DND-41 (cell line): ENCODE results near the gene MAN1A1.
A peak's percentile ranks its signal among the peaks of the same experiment; 100 is the strongest.

Experiments used
- ATAC-seq: fragments of 200-7000 bp; cut with Tn5 transposase; 3 replicates; pipeline ENCODE4 v1.9.1; 2021; ENCODE audit warnings: low read depth; ENCODE audit not compliant: insufficient read depth
- DNase-seq: peaks from one replicate; pipeline ENCODE4 v3.0.0-alpha.2; 2020
- H2AFZ ChIP-seq: 2 replicates; pipeline ENCODE4 v1.6.0; 2012; ENCODE audit warnings: low read depth, low read length
- H3K27ac ChIP-seq: 2 replicates; pipeline ENCODE4 v1.5.1; 2012; ENCODE audit warnings: low read length, inconsistent platforms
- H3K27me3 ChIP-seq: fragments of 200-600 bp; sonication (generic); 2 replicates; pipeline ENCODE4 v1.6.0; 2012; ENCODE audit warnings: low read length, mild to moderate bottlenecking, inconsistent platforms; ENCODE audit not compliant: insufficient read depth, poor library complexity
- H3K36me3 ChIP-seq: 2 replicates; pipeline ENCODE4 v1.5.1; 2012; ENCODE audit warnings: low read length, inconsistent platforms; ENCODE audit not compliant: insufficient read depth
- H3K4me1 ChIP-seq: 2 replicates; pipeline ENCODE4 v1.5.1; 2012; ENCODE audit warnings: mild to moderate bottlenecking, low read length; ENCODE audit not compliant: insufficient read depth
- H3K4me2 ChIP-seq: 2 replicates; pipeline ENCODE4 v1.6.0; 2012; ENCODE audit warnings: mild to moderate bottlenecking, moderate library complexity, low read length, inconsistent platforms; ENCODE audit not compliant: insufficient read depth
- H3K4me3 ChIP-seq, 2 experiments: fragments of 200-600 bp in 1 of 2; shearing (Covaris generic) in 1 of 2; 2 replicates each; pipeline ENCODE4 v1.5.1; 2012 to 2016; ENCODE audit warnings: inconsistent platforms in 2 of 2, low read length in 2 of 2, mild to moderate bottlenecking in 2 of 2, low read depth in 1 of 2, moderate library complexity in 1 of 2
- H3K79me2 ChIP-seq: 2 replicates; pipeline ENCODE4 v1.6.0; 2012; ENCODE audit warnings: low read length, inconsistent platforms; ENCODE audit not compliant: insufficient read depth
- H3K9ac ChIP-seq: 2 replicates; pipeline ENCODE4 v1.6.0; 2012; ENCODE audit warnings: low read depth, mild to moderate bottlenecking, inconsistent platforms, low read length, moderate library complexity
- H3K9me3 ChIP-seq: 2 replicates; pipeline ENCODE4 v1.5.1; 2012; ENCODE audit warnings: low read length, moderate library complexity, mild to moderate bottlenecking, inconsistent platforms; ENCODE audit not compliant: insufficient read depth, severe bottlenecking
- H4K20me1 ChIP-seq: 2 replicates; pipeline ENCODE4 v1.6.0; 2012; ENCODE audit warnings: low read length; ENCODE audit not compliant: insufficient read depth
- CTCF ChIP-seq: IDR thresholded peaks from 2 replicates; pipeline ENCODE4 v1.5.1; 2012; ENCODE audit warnings: borderline replicate concordance, low read length, moderate library complexity, mild to moderate bottlenecking; ENCODE audit not compliant: poor library complexity, severe bottlenecking; ENCODE audit errors: extremely low read depth
- EZH2 ChIP-seq: IDR thresholded peaks from 3 replicates; pipeline ENCODE4 v1.6.1; 2012; ENCODE audit warnings: borderline replicate concordance, low read depth, mild to moderate bottlenecking, moderate library complexity, low read length, inconsistent platforms; ENCODE audit not compliant: severe bottlenecking

Gene MAN1A1

GRCh38 chr6:119142041-119142440 lies 207.5 kb downstream of the MAN1A1 start:
- H2AFZ ChIP-seq: no peak overlapping the region
- ATAC-seq (no peak), DNase-seq (no peak)
- TF ChIP-seq EZH2 (no peak), CTCF (no peak)
- no peak overlapping the region for H3K4me2 ChIP-seq
- no peak overlapping the region for H3K27ac ChIP-seq
- no peaks in the 10 kb centered on the region for H3K79me2 ChIP-seq
- H3K9ac ChIP-seq: no peak overlapping the region
- H3K9me3 ChIP-seq: no peaks in the 10 kb centered on the region
- no peaks in the 10 kb centered on the region for H3K36me3 ChIP-seq
- H3K4me3 ChIP-seq: no peak overlapping the region
- peaks cover 2% of the 10 kb centered on the region for H3K27me3 ChIP-seq
- H3K4me1 ChIP-seq: peaks cover 20% of the 10 kb centered on the region
- no peaks in the 10 kb centered on the region for H4K20me1 ChIP-seq

- TF ChIP-seq CTCF (no peak), EZH2 (no peak)
- Histone ChIP-seq H3K4me1 (peaks cover 20% of the 10 kb centered on the region), H3K36me3 (no peaks in the 10 kb centered on the region), H3K4me3 (no peak overlapping the region), H4K20me1 (no peaks in the 10 kb centered on the region), H3K27ac (no peak overlapping the region), H3K9me3 (no peaks in the 10 kb centered on the region), H3K27me3 (peaks cover 2% of the 10 kb centered on the region), H3K9ac (no peak overlapping the region), H2AFZ (no peak overlapping the region), H3K79me2 (no peaks in the 10 kb centered on the region), H3K4me2 (no peak overlapping the region)
- no peak for DNase-seq
- no peak for ATAC-seq
These were observed 209.1 kb downstream of the MAN1A1 start for GRCh38 chr6:119140196-119141140.

GRCh38 chr6:119138906-119139541 lies 210.5 kb downstream of the MAN1A1 start:
- no peak overlapping the region for H3K4me3 ChIP-seq
- ATAC-seq: peak; percentile 44; the same call in 2 of the 3 replicates
- no peak overlapping the region for H3K9ac ChIP-seq
- H3K36me3 ChIP-seq: no peaks in the 10 kb centered on the region
- H3K27me3 ChIP-seq: peaks cover 2% of the 10 kb centered on the region
- H3K4me1 ChIP-seq: peaks cover 13% of the 10 kb centered on the region
- no peaks in the 10 kb centered on the region for H3K9me3 ChIP-seq
- TF ChIP-seq CTCF (no peak), EZH2 (no peak)
- H3K79me2 ChIP-seq: no peaks in the 10 kb centered on the region
- H3K27ac ChIP-seq: peak overlapping the region; percentile 30; the same call in 1 of the 2 replicates
- no peak for DNase-seq
- H3K4me2 ChIP-seq: no peak overlapping the region
- no peak overlapping the region for H2AFZ ChIP-seq
- H4K20me1 ChIP-seq: no peaks in the 10 kb centered on the region
